CD14-positive monocyte (primary cell): Measurements from ENCODE around the gene ZNF415. TPM values are rescaled to one million over a fixed set of nuclear protein-coding genes. Genes with fewer than 3 reads are reported as not detected.
"Not testable (repeated sequence)": the region's sequence is repeated elsewhere in the genome, so short reads cannot be mapped to it uniquely, and the experiment has no call there.

ENCODE experiments used
- DNase-seq, 3 donors: peaks; one replicate each; pipeline ENCODE4 v3.0.0-alpha.2; 2011 to 2022
- H2AFZ ChIP-seq: 2 replicates; pipeline ENCODE4 v1.6.0; 2012; ENCODE audit warnings: mild to moderate bottlenecking, low read depth, low read length, inconsistent platforms; ENCODE audit not compliant: insufficient read depth, poor library complexity, severe bottlenecking
- H3K27ac ChIP-seq, 2 donors: 1 replicate in 1 of 2; 2 replicates in 1 of 2; pipeline ENCODE4 v1.5.1; 2012 to 2013; ENCODE audit warnings: low read length in 2 of 2, control low read depth in 1 of 2, inconsistent platforms in 1 of 2, low read depth in 1 of 2, mild to moderate bottlenecking in 1 of 2
- H3K27me3 ChIP-seq, 2 donors: one replicate each; pipeline versions ENCODE4 v1.6.0 to v1.6.1; 2011 to 2013; ENCODE audit warnings: low read length in 2 of 2; ENCODE audit not compliant: control insufficient read depth in 2 of 2, insufficient read depth in 2 of 2
- H3K36me3 ChIP-seq, 2 donors: replicated peaks in 1 of 2; 1 replicate in 1 of 2; 2 replicates in 1 of 2; pipeline versions ENCODE4 v1.5.1 to v1.6.1; 2012 to 2013; ENCODE audit warnings: low read length in 2 of 2, control low read depth in 1 of 2, inconsistent platforms in 1 of 2, mild to moderate bottlenecking in 1 of 2; ENCODE audit not compliant: insufficient read depth in 2 of 2, control insufficient read depth in 1 of 2
- H3K4me1 ChIP-seq, 2 donors: 1 replicate in 1 of 2; 2 replicates in 1 of 2; pipeline versions ENCODE4 v1.5.1 to v1.6.1; 2012 to 2013; ENCODE audit warnings: low read length in 2 of 2, control low read depth in 1 of 2, inconsistent platforms in 1 of 2, mild to moderate bottlenecking in 1 of 2, moderate library complexity in 1 of 2; ENCODE audit not compliant: insufficient read depth in 2 of 2, control insufficient read depth in 1 of 2
- H3K4me2 ChIP-seq: replicated peaks from 2 replicates; pipeline ENCODE3; 2012; ENCODE audit warnings: low read length, moderate library complexity, mild to moderate bottlenecking; ENCODE audit not compliant: poor library complexity, severe bottlenecking; ENCODE audit errors: extremely low read depth
- H3K4me3 ChIP-seq, 3 experiments: fragments of 200-600 bp in 1 of 3; sonication (generic) in 1 of 3; replicated peaks in 1 of 3; 1 replicate in 2 of 3; 2 replicates in 1 of 3; pipeline ENCODE4 v1.5.1; 2011 to 2013; ENCODE audit warnings: low read length in 3 of 3, mild to moderate bottlenecking in 3 of 3, control low read depth in 2 of 3, low read depth in 2 of 3, inconsistent platforms in 1 of 3, moderate library complexity in 1 of 3
- H3K79me2 ChIP-seq: 2 replicates; pipeline ENCODE4 v1.6.0; 2012; ENCODE audit warnings: mild to moderate bottlenecking, control low read depth, inconsistent platforms, low read length, moderate library complexity; ENCODE audit not compliant: insufficient read depth
- H3K9ac ChIP-seq: 2 replicates; pipeline ENCODE4 v1.6.0; 2017; ENCODE audit warnings: low read length, mild to moderate bottlenecking; ENCODE audit not compliant: insufficient read depth, poor library complexity, severe bottlenecking
- H3K9me3 ChIP-seq, 2 donors: replicated peaks in 1 of 2; 1 replicate in 1 of 2; 2 replicates in 1 of 2; pipeline versions ENCODE4 v1.5.1 to v1.6.1; 2012 to 2013; ENCODE audit warnings: low read length in 2 of 2, control low read depth in 1 of 2; ENCODE audit not compliant: control insufficient read depth in 1 of 2, insufficient read depth in 1 of 2
- H4K20me1 ChIP-seq: 2 replicates; pipeline ENCODE4 v1.6.0; 2012; ENCODE audit warnings: mild to moderate bottlenecking, low read length, control low read depth, moderate library complexity; ENCODE audit not compliant: insufficient read depth
- H3K27ac Mint-ChIP-seq, 7 donors: one replicate each; pipeline ENCODE4 v1.8.0; 2020; ENCODE audit warnings: mild to moderate bottlenecking in 7 of 7, mixed read lengths in 7 of 7, moderate library complexity in 6 of 7, inconsistent platforms in 2 of 7
- H3K27me3 Mint-ChIP-seq, 3 donors: one replicate each; pipeline ENCODE4 v1.8.0; 2021 to 2022; ENCODE audit warnings: low read depth in 3 of 3, mild to moderate bottlenecking in 3 of 3, mixed read lengths in 3 of 3, moderate library complexity in 3 of 3, inconsistent platforms in 1 of 3
- H3K36me3 Mint-ChIP-seq, 2 donors: one replicate each; pipeline ENCODE4 v1.8.0; 2020; ENCODE audit warnings: mixed read lengths in 2 of 2, inconsistent platforms in 1 of 2, mild to moderate bottlenecking in 1 of 2
- H3K4me1 Mint-ChIP-seq: one replicate; pipeline ENCODE4 v1.8.0; 2020; ENCODE audit warnings: mild to moderate bottlenecking, mixed read lengths
- H3K4me3 Mint-ChIP-seq, 2 donors: one replicate each; pipeline ENCODE4 v1.8.0; 2020; ENCODE audit warnings: mild to moderate bottlenecking in 2 of 2, mixed read lengths in 2 of 2, moderate library complexity in 1 of 2
- H3K9me3 Mint-ChIP-seq, 7 donors: one replicate each; pipeline ENCODE4 v1.8.0; 2020 to 2022; ENCODE audit warnings: mixed read lengths in 7 of 7, mild to moderate bottlenecking in 6 of 7, moderate library complexity in 6 of 7, inconsistent platforms in 2 of 7
- WGBS: methylation state at CpG from one replicate; pipeline ENCODE4 v1.1.5; 2013; ENCODE audit warnings: missing lambda C conversion rate; ENCODE audit not compliant: insufficient coverage; 5-methylcytosine and 5-hydroxymethylcytosine counted together
- intact Hi-C, 2 donors: fragments of 100-400 bp; cut with micrococcal nuclease; formaldehyde crosslinking; loops; one replicate each; pipeline versions ENCODE4 v1.15.0 to v1.15.1; 2023
- polyA plus RNA-seq, 3 donors: library from polyadenylated mRNA; depleted of rRNA in 1 of 3; unstranded in 2 of 3; stranded (reverse) in 1 of 3; fragments of 300-500 nt in 2 of 3; fragments of >200 nt in 1 of 3; fragmentation: Illumina TruSeq in 2 of 3; gene quantifications; 1 replicate in 2 of 3; 2 replicates in 1 of 3; pipeline ENCODE4 v1.2.3, GENCODE V29; 2012 to 2021
- TF ChIP-seq, protein P1 (sequence below): fragments of 200-600 bp; IDR thresholded peaks from one replicate; pipeline ENCODE4 v1.8.0; 2022; ENCODE audit warnings: antibody characterized with exemption, mild to moderate bottlenecking

ZNF415 gene
- polyA plus RNA-seq, 3 donors = 0.11 to 0.17 TPM; not detected in 1

DNA sequence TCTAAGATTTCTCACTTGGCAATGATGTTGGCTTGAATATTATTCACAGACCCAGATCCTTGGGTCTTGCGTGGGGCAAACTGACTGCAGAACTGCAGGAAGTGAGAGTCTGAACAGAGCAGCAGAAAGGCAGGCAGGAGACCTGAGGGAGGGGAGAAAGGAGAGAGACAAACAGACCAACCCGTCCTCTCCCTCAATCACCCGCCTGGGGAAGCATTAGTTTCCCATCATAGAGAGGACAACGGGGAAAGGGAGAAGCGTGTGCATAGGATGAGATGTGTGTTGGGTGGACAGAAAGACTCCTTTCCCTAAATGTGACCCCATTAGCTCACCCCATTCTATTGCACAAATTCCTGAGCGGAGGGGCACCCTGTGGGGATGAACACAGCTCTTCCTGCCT lies 36.1 kb downstream of the ZNF415 start:
- H3K4me1 ChIP-seq, H3K4me2 ChIP-seq, H4K20me1 ChIP-seq, H3K27ac ChIP-seq, H3K27ac Mint-ChIP-seq, intact Hi-C loops, H3K9ac ChIP-seq, DNase-seq, H3K4me3 Mint-ChIP-seq, H3K27me3 ChIP-seq, H3K4me1 Mint-ChIP-seq, H3K27me3 Mint-ChIP-seq, H2AFZ ChIP-seq, H3K4me3 ChIP-seq: not testable (repeated sequence)
- H3K9me3 ChIP-seq = peaks cover 0 to 20% of the 10 kb centered on the region in 2 donors
- peaks cover 37% of the 10 kb centered on the region for H3K79me2 ChIP-seq
- no CpG with 5 or more reads among the region's 6 CpGs for WGBS
- H3K9me3 Mint-ChIP-seq = peaks cover 1 to 46% (median 15%) of the 10 kb centered on the region in 7 donors
- peaks cover 45 to 67% of the 10 kb centered on the region in 2 donors for H3K36me3 Mint-ChIP-seq
- H3K36me3 ChIP-seq = peaks cover 11 to 61% of the 10 kb centered on the region in 2 donors

DNA sequence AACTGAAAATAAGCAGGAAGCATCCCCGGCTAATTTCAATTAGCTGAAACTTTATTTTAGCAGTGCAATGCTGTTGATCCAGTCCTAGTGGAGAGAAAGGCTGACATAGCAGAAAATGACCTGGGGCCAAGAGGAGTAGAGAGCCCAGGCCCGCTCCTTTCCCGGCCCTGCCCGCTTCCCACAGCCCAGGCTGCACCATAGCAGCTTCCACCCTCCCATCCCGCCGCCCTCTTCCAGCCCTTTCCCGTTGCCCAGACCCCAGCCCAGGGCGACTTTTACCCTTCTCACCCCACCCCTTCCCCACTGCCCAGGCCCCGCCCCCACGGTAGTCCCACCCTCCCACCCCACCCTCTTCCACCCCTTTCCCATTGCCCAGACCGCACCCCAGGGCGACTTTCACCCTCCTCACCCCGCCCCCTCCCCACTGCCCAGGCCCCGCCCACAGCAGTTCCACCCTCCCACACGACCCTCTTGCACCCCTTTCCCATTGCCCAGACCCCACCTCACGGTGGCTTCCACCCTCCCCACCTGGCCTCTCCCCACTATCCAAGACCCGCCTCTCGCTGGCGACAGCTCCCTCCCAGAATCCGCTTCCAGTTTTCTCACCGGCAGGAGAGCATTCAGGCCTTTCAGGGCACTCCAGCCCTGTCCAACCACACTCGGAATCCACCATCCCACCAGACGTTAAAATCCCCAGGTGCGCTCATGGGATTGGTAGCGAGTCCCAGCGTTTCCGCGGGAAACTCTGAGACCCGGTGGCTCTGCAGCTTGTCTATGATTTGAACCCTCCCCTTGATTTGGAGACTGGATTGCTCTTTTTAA lies 37.7 kb downstream of the ZNF415 start:
- H3K27me3 Mint-ChIP-seq = peaks cover 0 to 1% (median 0%) of the 10 kb centered on the region in 3 donors
- Histone ChIP-seq H3K9me3 (peaks cover 0 to 19% of the 10 kb centered on the region in 2 donors), H3K4me2 (no peak overlapping the region), H3K79me2 (peaks cover 23% of the 10 kb centered on the region), H3K27ac (no peak overlapping the region), H4K20me1 (no peaks in the 10 kb centered on the region), H3K36me3 (peaks cover 27 to 76% of the 10 kb centered on the region in 2 donors), H3K9ac (no peak overlapping the region), H3K27me3 (no peaks in the 10 kb centered on the region), H2AFZ (no peak overlapping the region), H3K4me1 (no peaks in the 10 kb centered on the region), H3K4me3 (no peak overlapping the region)
- H3K9me3 Mint-ChIP-seq = peaks cover 1 to 38% (median 17%) of the 10 kb centered on the region in 7 donors
- H3K4me1 Mint-ChIP-seq = no peaks in the 10 kb centered on the region
- peak overlapping the region in 2 of 7 donors; percentile 53 to 63 for H3K27ac Mint-ChIP-seq
- no peak for DNase-seq
- intact Hi-C loops = no loop called here
- H3K4me3 Mint-ChIP-seq = peak overlapping the region in 1 of 2 donors; percentile 16
- TF ChIP-seq, protein P1, sequence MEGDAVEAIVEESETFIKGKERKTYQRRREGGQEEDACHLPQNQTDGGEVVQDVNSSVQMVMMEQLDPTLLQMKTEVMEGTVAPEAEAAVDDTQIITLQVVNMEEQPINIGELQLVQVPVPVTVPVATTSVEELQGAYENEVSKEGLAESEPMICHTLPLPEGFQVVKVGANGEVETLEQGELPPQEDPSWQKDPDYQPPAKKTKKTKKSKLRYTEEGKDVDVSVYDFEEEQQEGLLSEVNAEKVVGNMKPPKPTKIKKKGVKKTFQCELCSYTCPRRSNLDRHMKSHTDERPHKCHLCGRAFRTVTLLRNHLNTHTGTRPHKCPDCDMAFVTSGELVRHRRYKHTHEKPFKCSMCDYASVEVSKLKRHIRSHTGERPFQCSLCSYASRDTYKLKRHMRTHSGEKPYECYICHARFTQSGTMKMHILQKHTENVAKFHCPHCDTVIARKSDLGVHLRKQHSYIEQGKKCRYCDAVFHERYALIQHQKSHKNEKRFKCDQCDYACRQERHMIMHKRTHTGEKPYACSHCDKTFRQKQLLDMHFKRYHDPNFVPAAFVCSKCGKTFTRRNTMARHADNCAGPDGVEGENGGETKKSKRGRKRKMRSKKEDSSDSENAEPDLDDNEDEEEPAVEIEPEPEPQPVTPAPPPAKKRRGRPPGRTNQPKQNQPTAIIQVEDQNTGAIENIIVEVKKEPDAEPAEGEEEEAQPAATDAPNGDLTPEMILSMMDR = no peak
- peaks cover 60 to 81% of the 10 kb centered on the region in 2 donors for H3K36me3 Mint-ChIP-seq
- 95% methylated on average over 20 of the region's 29 CpGs for WGBS
